GM18507 (cell line): ENCODE results near the gene PHC2.

Experiments
- DNase-seq: peaks from one replicate; pipeline ENCODE4 v3.0.0; 2011; ENCODE audit warnings: low read depth; ENCODE audit not compliant: insufficient read length; ENCODE audit errors: extremely low spot score
- FAIRE-seq: peaks from 2 replicates; lab custom pipeline; 2011; peaks lifted over from hg19 to GRCh38; lab: Jason Lieb, UNC

The PHC2 gene, protein sequence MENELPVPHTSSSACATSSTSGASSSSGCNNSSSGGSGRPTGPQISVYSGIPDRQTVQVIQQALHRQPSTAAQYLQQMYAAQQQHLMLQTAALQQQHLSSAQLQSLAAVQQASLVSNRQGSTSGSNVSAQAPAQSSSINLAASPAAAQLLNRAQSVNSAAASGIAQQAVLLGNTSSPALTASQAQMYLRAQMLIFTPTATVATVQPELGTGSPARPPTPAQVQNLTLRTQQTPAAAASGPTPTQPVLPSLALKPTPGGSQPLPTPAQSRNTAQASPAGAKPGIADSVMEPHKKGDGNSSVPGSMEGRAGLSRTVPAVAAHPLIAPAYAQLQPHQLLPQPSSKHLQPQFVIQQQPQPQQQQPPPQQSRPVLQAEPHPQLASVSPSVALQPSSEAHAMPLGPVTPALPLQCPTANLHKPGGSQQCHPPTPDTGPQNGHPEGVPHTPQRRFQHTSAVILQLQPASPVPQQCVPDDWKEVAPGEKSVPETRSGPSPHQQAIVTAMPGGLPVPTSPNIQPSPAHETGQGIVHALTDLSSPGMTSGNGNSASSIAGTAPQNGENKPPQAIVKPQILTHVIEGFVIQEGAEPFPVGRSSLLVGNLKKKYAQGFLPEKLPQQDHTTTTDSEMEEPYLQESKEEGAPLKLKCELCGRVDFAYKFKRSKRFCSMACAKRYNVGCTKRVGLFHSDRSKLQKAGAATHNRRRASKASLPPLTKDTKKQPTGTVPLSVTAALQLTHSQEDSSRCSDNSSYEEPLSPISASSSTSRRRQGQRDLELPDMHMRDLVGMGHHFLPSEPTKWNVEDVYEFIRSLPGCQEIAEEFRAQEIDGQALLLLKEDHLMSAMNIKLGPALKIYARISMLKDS

DNA sequence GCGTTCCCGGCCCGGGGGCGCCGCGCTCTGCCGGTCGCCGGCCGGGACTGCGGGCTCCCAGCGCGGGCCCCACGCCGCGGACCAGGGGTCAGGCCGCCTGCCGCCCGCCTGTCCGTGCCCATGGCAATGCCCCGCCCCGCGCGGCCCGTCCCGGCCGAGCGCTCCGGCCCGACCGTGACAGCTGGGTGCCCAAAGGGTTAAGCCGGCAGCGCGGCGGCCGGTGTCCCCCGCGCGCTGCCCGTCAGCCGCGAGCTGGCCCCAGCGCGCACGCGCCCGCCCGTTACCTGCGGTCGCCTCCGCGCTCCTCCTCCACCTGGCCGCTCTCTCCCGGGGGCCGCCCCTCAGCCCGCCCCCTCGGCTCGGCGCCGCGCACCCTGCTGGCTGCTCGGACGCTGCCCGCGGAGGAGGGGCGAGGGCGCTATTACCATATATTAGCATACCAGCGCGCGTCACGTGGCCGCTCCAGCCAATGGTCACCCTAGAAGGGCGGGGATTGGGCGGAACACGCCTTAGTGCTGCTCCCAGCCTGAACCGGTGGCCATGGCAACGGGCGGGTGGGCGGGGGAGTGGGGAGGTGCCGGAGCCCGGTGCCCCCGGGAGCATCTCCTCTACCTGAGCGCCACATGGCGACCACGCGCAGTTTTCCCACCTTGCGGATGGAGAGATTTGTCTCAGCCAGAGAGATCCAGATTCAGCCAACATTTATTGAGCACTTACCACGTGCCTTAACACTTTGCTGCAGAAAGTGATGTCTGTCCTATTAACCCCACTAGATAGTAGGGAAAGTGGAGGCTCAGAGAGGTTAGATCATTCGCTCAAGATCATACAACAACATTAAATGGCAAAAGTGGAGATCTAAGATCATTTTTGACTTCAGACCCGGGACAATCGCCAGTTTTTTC lies at the start of gene PHC2:
TSS of gene PHC2 (minus strand) at position 404 of the 902 bp plus-strand sequence. CDS start 55,556 bp downstream, outside the sequence.
- FAIRE-seq (peak; percentile 77), DNase-seq (peak; percentile 84)

DNA sequence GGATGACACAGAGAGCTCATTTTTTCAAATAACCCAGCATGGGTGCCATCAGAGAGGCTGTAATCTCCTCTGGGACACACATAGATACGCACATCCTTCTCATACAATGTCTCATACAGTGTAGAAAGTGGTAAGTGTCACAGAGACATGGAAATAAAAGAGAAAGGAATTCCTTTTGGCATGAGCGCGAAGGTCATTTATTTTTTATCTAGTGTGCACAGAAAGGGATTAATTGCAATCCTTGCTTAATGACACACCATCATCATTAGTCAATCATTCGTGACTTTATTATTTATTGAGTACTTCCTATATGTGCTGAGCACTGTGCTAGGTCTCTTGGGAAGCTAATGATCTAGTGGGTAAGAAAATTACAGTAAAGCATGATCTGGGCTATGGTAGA lies 46.6 kb upstream of the PHC2 start:
- FAIRE-seq (no peak), DNase-seq (no peak)

DNA sequence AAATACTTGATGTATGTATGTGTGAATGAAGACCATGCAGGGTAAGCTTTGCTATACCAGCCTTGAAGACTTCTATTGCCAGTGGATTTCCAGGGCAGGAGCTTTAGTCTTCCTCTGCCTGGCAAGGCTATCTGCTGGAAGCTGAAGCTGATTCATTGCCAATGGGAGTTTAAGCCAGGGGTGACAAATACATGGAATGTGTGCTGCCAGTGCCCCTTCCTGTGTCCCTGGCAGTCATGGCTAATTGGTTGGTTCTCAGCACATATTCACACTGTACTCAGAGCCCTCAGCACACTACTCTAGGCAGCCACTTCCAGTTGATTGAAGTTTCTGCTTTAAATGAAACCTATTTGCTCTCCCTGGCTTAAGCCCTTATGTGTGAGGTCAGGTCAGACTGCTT lies 43.0 kb upstream of the PHC2 start:
- FAIRE-seq (no peak), DNase-seq (no peak)

DNA sequence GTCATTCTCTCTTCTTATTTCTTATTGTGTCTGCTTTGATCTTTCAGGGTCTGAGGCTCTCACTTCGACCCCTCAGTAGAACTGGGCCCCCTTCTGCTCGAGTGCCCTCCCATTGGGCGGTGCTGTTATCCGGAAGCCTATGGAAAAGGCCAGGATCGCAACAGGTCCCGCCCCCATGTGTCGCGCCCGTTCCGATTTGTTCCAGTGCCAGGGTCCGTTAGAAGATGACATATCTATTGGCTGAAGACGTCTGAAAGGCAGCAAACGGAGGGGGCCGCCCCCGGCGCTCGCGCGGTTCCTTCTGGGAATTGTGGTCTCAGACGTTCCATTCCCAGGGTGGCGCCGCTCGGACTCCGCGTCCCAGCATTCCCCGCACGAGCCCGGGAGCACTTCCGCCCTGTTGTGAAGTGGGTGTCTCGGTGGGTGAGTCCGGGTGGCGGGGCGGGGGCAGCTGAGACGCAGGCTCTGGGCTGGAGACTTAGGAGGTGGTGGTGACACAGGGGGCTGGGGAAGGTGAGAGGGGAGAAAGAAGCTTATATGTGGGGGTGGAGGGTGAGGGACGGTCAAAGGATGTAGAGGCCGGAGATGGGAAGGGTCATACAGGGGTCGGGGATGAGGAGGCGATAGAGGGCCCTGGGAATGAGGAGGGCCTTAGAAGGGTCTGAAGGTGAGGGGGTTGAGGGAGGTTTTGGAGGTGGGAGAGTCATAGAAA lies 41.5 kb upstream of the PHC2 start, which contains the start of gene ZSCAN20:
TSS of gene ZSCAN20 (plus strand) at position 377 of the 712 bp plus-strand sequence. CDS start 6,644 bp downstream, outside the sequence.
- FAIRE-seq (peak; percentile 96), DNase-seq (peak; percentile 73)

DNA sequence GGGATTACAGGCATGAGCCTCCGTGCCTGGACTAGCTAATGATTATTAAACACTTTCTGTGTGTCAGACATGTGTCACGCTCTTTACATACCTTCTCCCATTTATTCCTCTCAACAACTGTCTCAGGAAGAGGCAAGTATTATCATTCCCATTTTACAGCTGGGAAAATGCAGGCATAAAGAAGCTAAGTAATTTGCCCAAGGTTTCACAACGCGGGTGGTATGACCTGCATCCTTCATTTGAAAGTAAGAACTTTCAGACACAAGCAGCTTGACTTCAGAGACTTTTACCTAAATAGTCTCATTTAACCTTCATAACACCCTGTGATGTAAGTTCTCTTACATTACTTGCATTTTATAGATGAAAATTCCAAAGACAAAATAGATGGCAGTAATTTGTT lies 40.5 kb upstream of the PHC2 start:
- FAIRE-seq (no peak), DNase-seq (no peak)

DNA sequence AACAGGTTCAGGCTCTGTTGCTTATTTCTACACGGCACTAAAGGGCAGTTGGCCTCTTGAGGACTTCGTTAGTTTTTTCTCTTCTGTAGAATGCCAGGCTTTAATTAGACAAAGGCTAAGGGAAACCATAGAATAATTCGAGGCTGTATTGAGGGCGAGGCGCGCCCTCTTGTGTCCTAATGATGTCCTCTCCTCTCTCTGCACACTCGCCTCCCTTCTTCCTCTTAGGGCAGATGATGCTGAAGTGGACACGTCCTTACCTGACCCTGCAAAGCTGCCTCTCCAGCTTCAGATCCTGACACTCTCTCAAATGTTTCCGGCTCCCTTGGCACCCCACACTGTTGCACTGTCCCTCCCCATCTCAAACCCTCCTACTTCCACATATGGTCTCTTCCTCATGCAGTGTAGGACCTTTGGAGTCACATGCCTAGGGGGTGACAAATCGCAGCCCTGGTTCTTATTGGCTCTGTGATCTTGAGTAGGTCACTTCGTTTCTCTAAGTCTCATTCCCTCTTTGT lies 39.7 kb upstream of the PHC2 start:
- FAIRE-seq (peak; percentile 84), DNase-seq (peak; percentile 43)

DNA sequence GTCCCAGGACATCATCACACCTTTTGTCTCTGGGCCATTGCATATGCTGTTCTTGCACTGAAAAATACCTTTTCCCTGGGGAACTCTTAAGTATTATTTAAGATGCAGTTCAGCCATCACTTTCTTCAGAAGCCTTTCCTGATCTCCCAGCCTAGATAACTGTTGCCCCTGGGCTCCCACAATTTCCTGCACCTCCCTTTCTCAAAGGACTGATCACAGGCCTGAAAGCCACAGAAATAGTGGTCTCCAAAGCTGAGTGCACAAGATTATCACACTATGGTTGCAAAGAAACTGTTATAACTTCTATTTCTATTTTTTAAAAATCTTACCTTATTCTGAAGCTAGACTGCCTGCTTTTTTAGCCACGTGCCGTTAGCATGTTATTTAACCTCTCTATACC lies 38.8 kb upstream of the PHC2 start:
- FAIRE-seq (no peak), DNase-seq (no peak)

DNA sequence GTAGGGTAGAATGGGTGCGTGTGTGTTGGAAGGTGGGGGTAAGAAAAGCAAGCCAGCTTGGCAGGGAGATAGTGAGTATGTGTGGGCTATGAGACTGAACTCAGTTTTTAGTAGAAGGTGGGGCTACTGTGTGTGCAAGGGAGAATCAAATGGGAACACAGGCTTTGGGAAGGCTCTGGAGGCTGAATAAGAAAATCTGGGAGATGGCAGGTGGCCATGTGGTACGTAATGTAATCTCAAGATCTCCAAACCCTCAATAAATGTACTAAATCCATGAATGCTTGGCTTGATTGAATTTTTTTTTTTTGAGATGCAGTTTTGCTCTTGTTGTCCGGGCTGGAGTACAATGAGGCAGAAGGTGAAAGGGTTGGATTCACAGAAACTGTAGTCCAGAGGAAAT lies 38.1 kb upstream of the PHC2 start:
- FAIRE-seq (no peak), DNase-seq (no peak)

DNA sequence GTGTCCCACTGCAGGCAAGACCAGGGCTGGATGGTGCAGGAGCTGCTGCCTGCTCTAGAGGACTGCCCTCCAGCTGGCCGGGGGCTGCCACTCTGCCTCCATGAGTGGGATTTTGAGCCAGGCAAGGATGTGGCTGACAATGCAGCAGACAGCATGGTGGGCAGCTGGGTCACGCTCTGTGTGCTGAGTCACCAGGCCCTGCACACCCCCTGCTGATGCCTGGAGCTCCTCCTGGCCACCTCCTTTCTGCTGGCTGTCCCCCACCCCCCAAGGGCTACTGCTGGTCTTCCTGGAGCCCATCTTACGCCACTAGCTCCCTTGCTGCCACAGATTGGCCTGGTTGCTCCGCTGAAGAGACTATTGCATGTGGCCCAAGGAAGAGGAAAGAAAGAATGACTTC lies 37.6 kb upstream of the PHC2 start:
- no peak for FAIRE-seq
- no peak for DNase-seq

DNA sequence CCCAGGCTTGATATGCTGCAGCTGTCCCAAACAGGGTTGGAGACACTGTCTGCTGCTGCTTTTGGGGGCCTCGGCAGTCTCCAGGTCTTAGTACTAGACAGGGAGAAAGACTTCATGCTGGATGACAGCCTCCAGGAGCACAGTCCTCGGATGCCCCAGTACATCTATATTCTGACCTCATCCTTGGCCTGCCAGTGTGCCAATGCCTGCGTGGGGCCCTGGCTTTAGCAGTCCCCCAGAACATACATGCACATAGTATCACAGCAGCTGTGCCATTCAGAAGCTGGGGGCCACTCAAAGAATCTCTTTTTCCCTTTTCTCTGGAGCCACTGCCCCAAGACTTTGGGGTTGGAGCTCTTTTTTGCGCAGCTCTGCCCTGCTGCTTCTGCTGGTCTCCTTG lies 37.1 kb upstream of the PHC2 start:
- FAIRE-seq (no peak), DNase-seq (no peak)

DNA sequence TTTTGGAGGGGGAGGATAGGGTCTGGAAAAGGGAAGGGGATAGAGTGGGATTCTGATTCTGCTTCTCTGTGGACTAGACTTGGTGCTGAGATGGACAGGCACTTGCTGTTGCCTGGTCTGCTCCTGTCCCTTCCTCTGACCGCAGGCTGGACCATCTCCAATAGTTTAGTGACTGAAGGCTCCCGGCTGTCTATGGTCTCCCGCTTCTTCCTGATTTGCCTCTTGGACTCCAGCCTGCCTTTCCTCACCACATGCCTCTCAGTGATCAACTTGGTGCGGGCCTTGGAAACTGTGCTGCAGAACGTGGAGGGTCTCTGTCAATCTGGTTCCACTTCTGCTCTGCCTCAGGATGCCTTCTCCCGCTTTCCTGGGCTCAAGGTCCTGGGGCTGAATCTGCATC lies 35.3 kb upstream of the PHC2 start:
- FAIRE-seq (no peak), DNase-seq (no peak)

DNA sequence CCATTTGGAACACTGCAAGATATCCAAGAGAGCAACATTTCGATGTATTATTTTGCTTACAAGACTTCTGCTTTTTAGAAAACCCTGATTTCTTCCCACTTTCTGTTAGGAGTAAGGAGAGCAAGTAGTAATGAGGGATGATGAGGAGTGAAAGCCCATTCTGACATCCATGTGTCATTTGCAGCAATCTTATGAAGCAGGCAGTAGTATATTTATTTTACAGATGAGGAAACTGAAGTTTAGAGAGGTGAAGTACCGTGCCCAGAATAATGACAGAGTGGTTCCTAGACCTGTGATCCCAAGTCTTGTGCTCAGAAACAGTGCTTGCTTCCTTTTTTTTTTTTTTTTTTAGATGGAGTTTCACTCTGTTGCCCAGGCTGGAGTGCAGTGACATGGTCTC lies 34.4 kb upstream of the PHC2 start:
- FAIRE-seq (no peak), DNase-seq (no peak)

DNA sequence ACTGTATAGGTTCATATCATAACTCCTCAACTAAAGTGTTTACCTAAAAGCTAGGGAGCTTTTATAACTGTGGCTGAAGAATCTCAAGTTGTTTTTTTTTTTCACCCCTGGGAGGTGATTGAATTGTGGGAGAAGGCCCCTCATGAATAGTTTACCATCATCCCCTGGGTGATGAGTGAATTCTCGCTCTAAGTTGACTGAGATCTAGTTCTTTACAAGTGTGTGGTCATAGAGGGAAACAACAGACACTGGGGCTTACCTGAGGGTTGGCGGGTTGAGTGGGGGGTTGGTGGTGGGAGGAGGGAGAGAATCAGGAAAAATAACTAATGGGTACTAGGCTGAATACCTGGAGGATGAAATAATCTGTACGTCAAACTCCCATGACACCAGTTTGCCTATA lies 33.7 kb upstream of the PHC2 start:
- FAIRE-seq (no peak), DNase-seq (no peak)

DNA sequence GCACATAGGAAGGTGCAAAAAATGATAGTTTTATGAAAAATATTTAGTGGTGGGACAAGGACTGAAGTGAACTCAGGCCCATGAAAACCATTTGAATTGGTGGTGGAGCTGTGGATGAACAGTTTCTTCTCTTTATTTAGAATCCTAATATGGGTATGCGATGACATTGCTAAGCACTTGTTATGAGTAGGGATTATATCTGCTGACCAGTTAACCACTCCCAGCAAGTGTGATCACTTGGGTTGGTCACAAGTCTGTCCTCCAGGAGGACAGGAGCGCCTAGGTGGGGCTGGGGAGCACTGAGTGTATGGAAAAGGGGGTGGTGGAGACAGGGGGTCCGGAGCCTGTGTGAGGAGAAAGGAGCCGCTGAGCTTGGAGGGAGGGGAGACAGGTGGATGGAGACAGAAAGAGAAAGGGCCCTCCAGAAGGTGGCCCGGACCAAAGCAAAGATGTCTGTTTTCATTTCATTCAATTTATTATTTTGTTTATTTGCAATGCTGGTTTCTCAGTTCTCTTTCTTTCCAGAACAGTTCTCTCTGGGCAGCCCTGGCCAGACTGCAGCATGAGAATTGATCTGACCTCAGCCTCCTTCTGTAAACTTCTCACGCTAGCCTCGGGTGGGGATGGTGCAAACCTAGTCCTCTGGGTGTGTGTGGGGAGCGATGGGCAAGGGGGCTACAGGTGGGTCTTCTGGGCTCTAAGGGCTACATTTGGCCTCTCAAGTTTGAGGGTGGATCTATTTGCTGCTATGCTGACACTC lies 31.7 kb upstream of the PHC2 start:
- DNase-seq (no peak), FAIRE-seq (peak; percentile 69)

DNA sequence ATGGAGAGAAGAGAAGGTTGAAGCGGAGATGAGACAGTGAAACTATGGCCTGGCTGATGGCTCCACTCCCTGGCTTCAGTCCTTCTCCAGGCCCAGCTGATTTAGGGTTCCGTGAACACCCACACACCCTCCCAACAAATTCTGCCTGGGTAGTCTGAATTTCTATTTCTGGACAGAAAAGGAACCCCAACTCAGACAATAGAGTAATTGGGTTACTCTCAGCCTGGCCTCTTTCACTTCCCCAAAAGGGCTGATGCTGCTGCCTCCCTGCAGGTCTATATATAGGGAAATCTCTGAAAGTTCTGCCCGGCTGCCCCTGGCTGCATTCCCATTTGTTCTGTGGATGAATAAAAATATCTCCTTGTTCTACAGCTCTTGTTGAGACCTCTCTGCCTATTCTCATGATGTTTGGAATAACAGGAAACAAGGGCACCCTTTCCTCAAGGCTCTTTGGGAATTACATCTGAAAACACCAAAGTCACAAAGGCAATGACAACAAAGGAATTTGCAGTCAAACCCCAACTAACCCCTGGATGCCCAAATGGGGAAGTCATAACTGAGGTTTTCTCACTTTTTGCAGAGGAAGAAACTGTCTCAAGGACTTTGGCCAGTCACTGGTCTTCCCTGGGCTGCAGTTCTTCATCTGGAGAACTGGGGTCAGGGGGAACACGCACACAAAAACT lies 30.2 kb upstream of the PHC2 start:
- peak; percentile 96 for FAIRE-seq

DNA sequence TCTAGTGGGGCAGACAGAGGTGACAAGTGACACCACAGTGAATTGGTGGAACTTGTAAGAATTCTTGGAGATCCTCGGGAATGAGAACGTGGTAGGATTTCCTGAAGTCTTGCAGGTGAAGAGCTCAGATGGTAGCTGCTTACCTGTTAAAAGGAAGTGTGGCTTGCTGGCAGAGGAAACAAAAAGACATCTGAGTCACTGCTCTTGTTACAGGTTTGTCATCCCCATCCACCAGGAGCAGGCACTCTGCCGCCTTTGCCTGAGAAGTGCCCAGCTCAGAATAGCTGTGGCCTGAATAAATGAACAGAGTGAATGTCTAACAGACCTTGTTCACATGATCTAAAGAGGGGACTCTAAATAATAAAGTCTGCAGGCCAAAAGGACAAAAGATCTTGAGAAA lies 29.2 kb upstream of the PHC2 start:
- DNase-seq: no peak
- FAIRE-seq: peak; percentile 52

More for the DNA sequence above, 30.2 kb upstream of the PHC2 start:
- DNase-seq: peak; percentile 42

DNA sequence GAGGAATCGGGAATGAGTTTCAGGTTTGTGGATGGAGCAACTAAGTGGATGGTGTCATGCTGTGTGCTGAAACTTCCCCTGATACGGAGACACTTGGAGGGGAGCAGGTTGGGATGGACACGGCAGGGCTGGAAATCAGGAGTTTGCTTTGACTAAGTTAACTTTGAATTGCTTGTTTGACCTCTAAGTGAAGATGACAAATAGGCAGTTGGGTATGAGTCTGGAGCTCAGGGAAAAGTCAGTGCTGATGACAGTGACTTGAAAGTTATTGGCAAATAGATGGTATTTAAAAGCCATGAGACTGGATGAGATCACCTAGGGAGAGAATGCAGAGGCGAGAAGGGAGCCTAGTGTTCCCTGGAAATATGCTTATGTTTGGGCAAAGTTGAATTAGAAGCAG lies 28.8 kb upstream of the PHC2 start:
- no peak for DNase-seq
- FAIRE-seq: no peak

DNA sequence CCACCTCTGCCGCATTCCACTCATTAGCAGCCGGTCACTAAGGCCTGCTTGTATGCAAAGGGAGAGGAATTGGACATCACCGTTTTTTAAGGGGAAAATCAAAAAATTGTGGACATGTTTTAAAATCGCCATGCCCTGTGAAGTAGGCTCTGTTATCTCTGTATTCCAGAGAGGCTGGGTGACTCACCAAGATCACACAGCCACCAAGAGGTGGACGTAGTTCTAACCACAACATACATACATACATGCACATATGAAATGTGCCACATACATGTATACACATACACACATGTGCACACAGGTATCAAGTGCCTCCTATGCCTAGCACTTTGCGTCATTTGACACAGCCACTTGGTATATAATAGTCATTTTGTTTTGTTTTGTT lies 25.6 kb upstream of the PHC2 start:
- DNase-seq: no peak
- no peak for FAIRE-seq
